HG02678 (cell line): ENCODE measurements around the gene WDR35.

Experiments used
- ATAC-seq: cut with Tn5 transposase; IDR thresholded peaks from one replicate; pipeline ENCODE4 v1.9.1; 2021; ENCODE audit warnings: mild to moderate bottlenecking, moderate library complexity; ENCODE audit not compliant: unreplicated experiment

WDR35 gene

GRCh38 chr2:19989667-19990415, at the start of gene WDR35:
WDR35 (minus strand) TSS chr2:19990105; CDS start chr2:19990015, 90 bp downstream.
- peak; percentile 95 for ATAC-seq

- no peak for ATAC-seq
These were observed 47.8 kb upstream of the WDR35 start for GRCh38 chr2:20037660-20038059.

GRCh38 chr2:20035955-20036666, 46.2 kb upstream of the WDR35 start:
- ATAC-seq, result no peak

- ATAC-seq, result no peak
These were observed 44.9 kb upstream of the WDR35 start for GRCh38 chr2:20034821-20035220.

GRCh38 chr2:20034218-20034617, 44.3 kb upstream of the WDR35 start:
- no peak for ATAC-seq

- ATAC-seq, result no peak
These were observed 43.4 kb upstream of the WDR35 start for GRCh38 chr2:20033322-20033721.

GRCh38 chr2:20030224-20030623, 40.3 kb upstream of the WDR35 start:
- ATAC-seq, result no peak

- no peak for ATAC-seq
These were observed 38.0 kb upstream of the WDR35 start for GRCh38 chr2:20027705-20028434.

GRCh38 chr2:20027260-20027677, 37.4 kb upstream of the WDR35 start:
- no peak for ATAC-seq

GRCh38 chr2:20025065-20025786, 35.3 kb upstream of the WDR35 start:
- ATAC-seq, result no peak

GRCh38 chr2:20023688-20024087, 33.8 kb upstream of the WDR35 start:
- no peak for ATAC-seq

GRCh38 chr2:20021405-20022009, 31.6 kb upstream of the WDR35 start:
- ATAC-seq, result no peak

GRCh38 chr2:20019747-20020146, 29.8 kb upstream of the WDR35 start:
- no peak for ATAC-seq

- no peak for ATAC-seq
These were observed 28.8 kb upstream of the WDR35 start for GRCh38 chr2:20018601-20019152.

- no peak for ATAC-seq
These were observed 26.4 kb upstream of the WDR35 start for GRCh38 chr2:20016346-20016745.

- ATAC-seq, result no peak
These were observed 25.7 kb upstream of the WDR35 start for GRCh38 chr2:20015482-20016083.

GRCh38 chr2:20013126-20013849, 23.4 kb upstream of the WDR35 start:
- no peak for ATAC-seq

GRCh38 chr2:20012282-20013125, 22.6 kb upstream of the WDR35 start, which contains the start of gene MATN3:
MATN3 (minus strand) TSS chr2:20012668; CDS start chr2:20012631, 37 bp downstream.
- ATAC-seq, result no peak

GRCh38 chr2:20012032-20012281, 22.1 kb upstream of the WDR35 start:
- ATAC-seq, result no peak
